B cell (primary cell): ENCODE data around the gene GALR3. TPM values are rescaled to one million over a fixed set of nuclear protein-coding genes. Genes with fewer than 3 reads are reported as not detected.

Experiments
- ATAC-seq: fragments of 200-7000 bp; cut with Tn5 transposase; one replicate; pipeline ENCODE4 v1.10.0; 2021; ENCODE audit warnings: low read depth, mild to moderate bottlenecking, moderate number of reproducible peaks, moderate library complexity
- CTCF ChIA-PET: fragments of 350-600 bp; sonication (Branson Sonifier 250); formaldehyde crosslinking; loops from one replicate; lab custom pipeline; 2021; ENCODE audit warnings: antibody characterized with exemption, inconsistent platforms; lab: Charles Lee
- POLR2A ChIA-PET: fragments of 350-600 bp; sonication (Branson Sonifier 250); formaldehyde crosslinking; loops from one replicate; lab custom pipeline; 2021; ENCODE audit warnings: antibody characterized with exemption; lab: Charles Lee
- DNase-seq: peaks from one replicate; pipeline ENCODE4 v3.0.0; 2013
- H2AFZ ChIP-seq: 2 replicates; pipeline ENCODE4 v1.6.1; 2012; ENCODE audit warnings: mild to moderate bottlenecking, low read depth, low read length; ENCODE audit not compliant: insufficient read depth, poor library complexity, severe bottlenecking
- H3K27ac ChIP-seq, 2 donors: 1 replicate in 1 of 2; 2 replicates in 1 of 2; pipeline ENCODE4 v1.5.1; 2012 to 2013; ENCODE audit warnings: low read length in 2 of 2, mild to moderate bottlenecking in 2 of 2, moderate library complexity in 1 of 2
- H3K27me3 ChIP-seq, 4 experiments: fragments of 200-600 bp in 1 of 4; sonication (generic) in 1 of 4; replicated peaks in 1 of 4; 1 replicate in 2 of 4; 2 replicates in 2 of 4; pipeline versions ENCODE4 v1.6.1 to v1.7.0; 2013 to 2016; ENCODE audit warnings: low read length in 3 of 4, mild to moderate bottlenecking in 2 of 4, mixed read lengths in 1 of 4, moderate library complexity in 1 of 4; ENCODE audit not compliant: insufficient read depth in 4 of 4, control insufficient read depth in 3 of 4; ENCODE audit errors: control extremely low read depth in 1 of 4
- H3K36me3 ChIP-seq, 2 experiments: replicated peaks in 1 of 2; 1 replicate in 1 of 2; 2 replicates in 1 of 2; pipeline versions ENCODE4 v1.6.1 to v1.7.1; 2013; ENCODE audit warnings: low read length in 1 of 2; ENCODE audit not compliant: insufficient read depth in 2 of 2, control insufficient read depth in 1 of 2; ENCODE audit errors: control extremely low read depth in 1 of 2, extremely low read depth in 1 of 2
- H3K4me1 ChIP-seq, 2 donors: fragments of 200-600 bp in 1 of 2; sonication (generic) in 1 of 2; 1 replicate in 1 of 2; 2 replicates in 1 of 2; pipeline versions ENCODE4 v1.5.1 to v1.6.1; 2013 to 2017; ENCODE audit warnings: low read length in 2 of 2; ENCODE audit not compliant: control insufficient read depth in 2 of 2, insufficient read depth in 2 of 2
- H3K4me2 ChIP-seq: replicated peaks from 2 replicates; pipeline ENCODE3; 2012; ENCODE audit warnings: mild to moderate bottlenecking, low read depth, low read length; ENCODE audit not compliant: poor library complexity, severe bottlenecking
- H3K4me3 ChIP-seq, 5 experiments: fragments of 200-600 bp in 1 of 5; sonication (generic) in 1 of 5; 1 replicate in 3 of 5; 2 replicates in 2 of 5; pipeline versions ENCODE4 v1.5.1 to v1.7.0; 2011 to 2016; ENCODE audit warnings: low read length in 4 of 5, mild to moderate bottlenecking in 4 of 5, low read depth in 2 of 5, control low read depth in 1 of 5, moderate library complexity in 1 of 5; ENCODE audit not compliant: insufficient read depth in 1 of 5; ENCODE audit errors: control extremely low read depth in 1 of 5, extremely low read depth in 1 of 5
- H3K79me2 ChIP-seq: fragments of 200-600 bp; sonication (generic); one replicate; pipeline ENCODE4 v1.6.0; 2016; ENCODE audit warnings: low read length; ENCODE audit not compliant: control insufficient read depth, insufficient read depth
- H3K9ac ChIP-seq: fragments of 200-600 bp; sonication (generic); 2 replicates; pipeline ENCODE4 v1.6.1; 2017; ENCODE audit warnings: mild to moderate bottlenecking, low read length, moderate library complexity
- H3K9me3 ChIP-seq, 3 donors: one replicate each; pipeline versions ENCODE4 v1.6.1 to v1.7.1; 2013; ENCODE audit warnings: low read length in 2 of 3; ENCODE audit not compliant: control insufficient read depth in 2 of 3, insufficient read depth in 1 of 3; ENCODE audit errors: control extremely low read depth in 1 of 3
- H4K20me1 ChIP-seq: 2 replicates; pipeline ENCODE4 v1.6.0; 2012; ENCODE audit warnings: mild to moderate bottlenecking, low read length; ENCODE audit not compliant: insufficient read depth, control insufficient read depth, poor library complexity, severe bottlenecking
- H3K27ac Mint-ChIP-seq: one replicate; pipeline ENCODE4 v1.8.0; 2021; ENCODE audit warnings: mixed read lengths
- H3K27me3 Mint-ChIP-seq: one replicate; pipeline ENCODE4 v1.8.0; 2021; ENCODE audit warnings: mixed read lengths
- H3K4me1 Mint-ChIP-seq: one replicate; pipeline ENCODE4 v1.8.0; 2021; ENCODE audit warnings: mixed read lengths
- H3K4me3 Mint-ChIP-seq: one replicate; pipeline ENCODE4 v1.8.0; 2021; ENCODE audit warnings: mixed read lengths
- H3K9me3 Mint-ChIP-seq: one replicate; pipeline ENCODE4 v1.8.0; 2022; ENCODE audit warnings: mixed read lengths; ENCODE audit not compliant: insufficient read depth
- CTCF ChIP-seq: fragments of 200-600 bp; IDR thresholded peaks from one replicate; pipeline ENCODE4 v1.8.0; 2022; ENCODE audit warnings: antibody characterized with exemption, mild to moderate bottlenecking
- EZH2 ChIP-seq: IDR thresholded peaks from 2 replicates; pipeline ENCODE4 v1.6.1; 2012; ENCODE audit warnings: borderline replicate concordance, low read depth, mild to moderate bottlenecking, moderate library complexity, low read length; ENCODE audit not compliant: insufficient read depth, poor library complexity, severe bottlenecking
- WGBS: methylation state at CpG from one replicate; pipeline ENCODE4 v1.1.5; 2013; ENCODE audit warnings: missing lambda C conversion rate; ENCODE audit not compliant: insufficient coverage; 5-methylcytosine and 5-hydroxymethylcytosine counted together
- intact Hi-C: fragments of 100-400 bp; cut with micrococcal nuclease; formaldehyde crosslinking; loops from one replicate; pipeline ENCODE4 v1.10.0; 2022
- polyA plus RNA-seq: library from polyadenylated mRNA; depleted of rRNA; stranded (reverse); fragments of >200 nt; gene quantifications from 2 replicates; pipeline ENCODE4 v1.2.3, GENCODE V29; 2012
- total RNA-seq, 2 donors: library from RNA; stranded (reverse); fragments of 120-200 nt in 1 of 2; gene quantifications; 1 replicate in 1 of 2; 2 replicates in 1 of 2; pipeline versions ENCODE4 v1.2.3 to v1.2.4, GENCODE V29; 2013 to 2022

Gene GALR3
- total and polyA plus RNA-seq, 2 donors (not counting 1 experiment from before 2014, with no cell fraction given), result not detected

DNA sequence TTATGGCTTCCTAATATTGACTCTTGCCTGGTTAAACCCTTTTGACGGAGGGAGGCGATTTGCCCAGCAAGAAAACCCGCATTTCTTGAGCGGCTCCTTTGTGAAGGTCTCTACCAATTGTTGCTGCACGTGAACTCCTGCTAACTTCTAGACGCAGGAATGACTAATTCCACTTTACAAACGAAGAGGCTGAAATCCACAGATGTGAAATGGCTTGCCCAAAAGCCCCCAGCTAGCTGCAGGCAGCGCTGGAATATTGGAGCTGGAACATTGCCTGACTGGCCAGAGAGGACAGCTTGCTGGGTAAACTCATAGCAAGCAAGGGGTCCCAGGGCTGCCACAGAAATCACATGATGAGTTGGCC is 14.9 kb upstream of the GALR3 start:
- H3K4me1 Mint-ChIP-seq, result peaks cover 27% of the 10 kb centered on the region
- Histone ChIP-seq H2AFZ (peak overlapping the region; percentile 76), H4K20me1 (peaks cover 5% of the 10 kb centered on the region), H3K27me3 (peaks cover 0 to 89% (median 48%) of the 10 kb centered on the region in 4 experiments), H3K9ac (peak overlapping the region; percentile 66), H3K4me2 (peak overlapping the region; percentile 78), H3K4me3 (peak overlapping the region; percentile 17 to 61 (median 53)), H3K9me3 (peaks cover 0 to 31% (median 0%) of the 10 kb centered on the region in 3 donors), H3K4me1 (peaks cover 45 to 53% of the 10 kb centered on the region in 2 donors), H3K79me2 (no peaks in the 10 kb centered on the region), H3K27ac (no peak overlapping the region), H3K36me3 (no peaks in the 10 kb centered on the region)
- peaks cover 54% of the 10 kb centered on the region for H3K27me3 Mint-ChIP-seq
- H3K9me3 Mint-ChIP-seq, result no peaks in the 10 kb centered on the region
- H3K4me3 Mint-ChIP-seq, result peak overlapping the region; percentile 77
- TF ChIP-seq EZH2 (no peak), CTCF (no peak)
- ChIA-PET POLR2A (interaction anchor here (0.6 to 0.7 kb wide), 4 partner anchors 19 to 200 kb away, joined by 3 to 5 read pairs (median 3); partner anchors contain the start of gene GGA1), CTCF (interaction anchor here (1.0 to 4.1 kb wide), 4 partner anchors 9 to 145 kb away, joined by 3 to 30 read pairs (median 14); partner anchors contain the start of genes C22orf23 and POLR2F)
- intact Hi-C loops, result no loop called here
- H3K27ac Mint-ChIP-seq, result no peak overlapping the region
- 7% methylated on average over 8 of the region's 8 CpGs for WGBS
- DNase-seq, result no peak
- ATAC-seq, result no peak

- H3K4me3 Mint-ChIP-seq, result peak overlapping the region; percentile 57
- Histone ChIP-seq H3K36me3 (no peaks in the 10 kb centered on the region), H3K79me2 (no peaks in the 10 kb centered on the region), H3K9ac (no peak overlapping the region), H3K4me2 (no peak overlapping the region), H2AFZ (no peak overlapping the region), H3K4me3 (no peak overlapping the region), H3K4me1 (peaks cover 35 to 40% of the 10 kb centered on the region in 2 donors), H3K27ac (no peak overlapping the region), H4K20me1 (peaks cover 5% of the 10 kb centered on the region), H3K27me3 (peaks cover 0 to 79% (median 39%) of the 10 kb centered on the region in 4 experiments), H3K9me3 (peaks cover 0 to 18% (median 0%) of the 10 kb centered on the region in 3 donors)
- no peaks in the 10 kb centered on the region for H3K9me3 Mint-ChIP-seq
- H3K27me3 Mint-ChIP-seq, result peaks cover 43% of the 10 kb centered on the region
- 92% methylated on average over 5 of the region's 5 CpGs for WGBS
- DNase-seq, result no peak
- intact Hi-C loops, result no loop called here
- ATAC-seq, result no peak
- no peak overlapping the region for H3K27ac Mint-ChIP-seq
- TF ChIP-seq CTCF (no peak), EZH2 (no peak)
- CTCF ChIA-PET, result interaction anchor here (0.6 to 4.1 kb wide), 6 partner anchors 8 to 203 kb away, joined by 3 to 30 read pairs (median 4); no protein-coding TSS in a partner anchor
- peaks cover 24% of the 10 kb centered on the region for H3K4me1 Mint-ChIP-seq
- POLR2A ChIA-PET, result no interaction called here
These were observed 13.4 kb upstream of the GALR3 start for GRCh38 chr22:37809672-37810333.
